Activated naive CD4-positive, alpha-beta T cell treated with anti-CD3 and anti-CD28 coated beads for 36 hours (primary cell): ENCODE results near the gene IRS2. TPM values are rescaled to one million over a fixed set of nuclear protein-coding genes. Genes with fewer than 3 reads are reported as not detected.

Experiments
- CTCF ChIA-PET: fragments of 350-600 bp; sonication (Branson Sonifier 250); formaldehyde crosslinking; loops from one replicate; lab custom pipeline; 2021; ENCODE audit warnings: antibody characterized with exemption; lab: Charles Lee
- DNase-seq: peaks from one replicate; pipeline ENCODE4 v3.0.0-alpha.2; 2020
- H3K27ac Mint-ChIP-seq: one replicate; pipeline ENCODE4 v1.8.0; 2021; ENCODE audit warnings: mild to moderate bottlenecking, mixed read lengths
- H3K27me3 Mint-ChIP-seq: one replicate; pipeline ENCODE4 v1.8.0; 2021; ENCODE audit warnings: low read depth, mixed read lengths
- H3K36me3 Mint-ChIP-seq: one replicate; pipeline ENCODE4 v1.8.0; 2021; ENCODE audit warnings: low read depth, mixed read lengths
- H3K4me1 Mint-ChIP-seq: one replicate; pipeline ENCODE4 v1.8.0; 2021; ENCODE audit warnings: low read depth, mixed read lengths
- H3K4me3 Mint-ChIP-seq: one replicate; pipeline ENCODE4 v1.8.0; 2021; ENCODE audit warnings: mild to moderate bottlenecking, moderate library complexity, mixed read lengths
- H3K9me3 Mint-ChIP-seq: one replicate; pipeline ENCODE4 v1.8.0; 2021; ENCODE audit warnings: mixed read lengths
- intact Hi-C: fragments of 100-400 bp; cut with micrococcal nuclease; formaldehyde crosslinking; loops from one replicate; pipeline ENCODE4 v1.15.1; 2023
- total RNA-seq, 2 experiments: library from RNA; stranded (reverse); gene quantifications; one replicate each; pipeline ENCODE4 v1.2.3, GENCODE V29; 2021

The IRS2 gene
- total RNA-seq, 2 experiments from 2014 or later, result 3.0 to 3.3 TPM

DNA sequence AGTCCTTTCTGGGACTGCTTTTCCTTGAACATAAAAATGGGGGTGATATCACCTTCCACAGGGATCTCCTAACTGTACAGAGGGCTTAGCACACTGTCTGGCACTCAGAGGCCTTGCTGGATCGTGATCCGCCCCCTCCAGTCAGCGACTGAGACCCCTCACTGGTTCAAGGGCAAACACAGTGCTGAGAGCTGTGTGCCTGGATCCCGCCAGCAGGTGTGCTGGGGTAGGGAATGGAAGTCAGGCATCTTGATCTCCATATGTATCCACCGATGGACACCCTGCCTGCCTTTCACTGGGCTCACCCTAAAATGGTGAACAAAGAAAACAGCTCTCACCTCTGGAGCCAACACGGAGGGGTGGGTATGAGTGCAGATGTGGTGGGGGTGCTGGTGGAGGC is 64.3 kb downstream of the IRS2 start:
- CTCF ChIA-PET, result no interaction called here
- Mint-ChIP-seq H3K9me3 (no peaks in the 10 kb centered on the region), H3K27ac (no peak overlapping the region), H3K27me3 (peaks cover 4% of the 10 kb centered on the region), H3K36me3 (no peaks in the 10 kb centered on the region), H3K4me3 (no peak overlapping the region), H3K4me1 (no peaks in the 10 kb centered on the region)
- intact Hi-C loops, result no loop called here
- no peak for DNase-seq

DNA sequence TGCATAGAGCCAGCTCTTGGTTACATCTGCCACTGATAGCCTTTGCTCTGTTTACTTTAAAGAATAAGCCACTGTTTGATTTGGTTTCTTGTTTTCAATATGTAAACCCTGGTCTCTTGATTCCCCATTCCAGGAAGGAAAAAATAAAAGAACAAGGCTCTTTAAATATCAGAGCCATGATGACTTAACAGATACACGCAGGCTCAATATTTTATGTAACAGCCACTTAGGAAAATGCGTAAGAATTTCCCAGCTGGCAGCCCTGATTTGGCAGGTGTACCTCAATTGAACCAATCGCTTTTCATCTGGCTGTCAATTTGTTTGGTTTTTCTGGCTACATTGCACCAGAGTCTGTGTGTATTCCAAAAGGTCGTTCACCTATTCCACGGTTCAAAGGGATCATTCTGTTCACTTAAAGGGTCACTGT is 65.6 kb downstream of the IRS2 start:
- H3K4me3 Mint-ChIP-seq, result no peak overlapping the region
- no peak overlapping the region for H3K27ac Mint-ChIP-seq
- no peaks in the 10 kb centered on the region for H3K4me1 Mint-ChIP-seq
- no peaks in the 10 kb centered on the region for H3K36me3 Mint-ChIP-seq
- no peaks in the 10 kb centered on the region for H3K9me3 Mint-ChIP-seq
- H3K27me3 Mint-ChIP-seq, result peaks cover 4% of the 10 kb centered on the region
- CTCF ChIA-PET, result no interaction called here
- DNase-seq, result no peak
- intact Hi-C loops, result no loop called here

DNA sequence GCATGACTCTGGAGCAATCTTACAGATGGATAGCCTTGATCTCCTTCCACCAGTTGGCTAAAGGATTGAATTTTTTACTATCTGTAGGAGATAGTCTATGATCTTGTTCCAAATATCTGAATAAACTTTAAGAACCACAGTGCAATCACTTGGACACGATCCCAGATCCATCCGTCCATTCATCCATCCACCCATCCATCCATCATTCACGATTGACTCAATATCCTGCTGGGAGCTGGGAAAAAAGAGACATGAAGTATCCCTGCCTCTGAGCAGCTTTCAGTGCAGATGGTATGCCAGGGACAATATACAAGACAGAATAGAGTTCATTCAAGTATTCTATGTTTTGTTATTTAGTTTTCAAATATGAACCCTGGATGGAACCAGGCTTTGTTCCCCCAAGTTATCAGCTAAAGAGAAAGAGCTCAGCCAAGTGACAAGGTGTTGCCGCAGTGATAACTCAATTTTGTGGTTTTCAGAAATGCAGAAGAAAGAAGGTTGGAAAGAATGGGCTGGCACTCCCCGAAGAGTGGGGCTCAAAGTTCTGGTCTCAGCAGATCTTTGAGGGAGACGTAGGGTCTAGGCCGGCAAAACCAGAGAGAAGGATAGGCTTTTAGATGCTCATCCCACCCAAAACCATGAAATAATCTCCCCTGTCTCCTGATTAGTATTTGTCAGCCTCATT is 66.3 kb downstream of the IRS2 start:
- H3K9me3 Mint-ChIP-seq, result no peaks in the 10 kb centered on the region
- intact Hi-C loops, result no loop called here
- H3K27ac Mint-ChIP-seq, result no peak overlapping the region
- H3K36me3 Mint-ChIP-seq, result no peaks in the 10 kb centered on the region
- no peak overlapping the region for H3K4me3 Mint-ChIP-seq
- CTCF ChIA-PET, result no interaction called here
- no peak for DNase-seq
- H3K27me3 Mint-ChIP-seq, result peaks cover 4% of the 10 kb centered on the region
- H3K4me1 Mint-ChIP-seq, result no peaks in the 10 kb centered on the region

DNA sequence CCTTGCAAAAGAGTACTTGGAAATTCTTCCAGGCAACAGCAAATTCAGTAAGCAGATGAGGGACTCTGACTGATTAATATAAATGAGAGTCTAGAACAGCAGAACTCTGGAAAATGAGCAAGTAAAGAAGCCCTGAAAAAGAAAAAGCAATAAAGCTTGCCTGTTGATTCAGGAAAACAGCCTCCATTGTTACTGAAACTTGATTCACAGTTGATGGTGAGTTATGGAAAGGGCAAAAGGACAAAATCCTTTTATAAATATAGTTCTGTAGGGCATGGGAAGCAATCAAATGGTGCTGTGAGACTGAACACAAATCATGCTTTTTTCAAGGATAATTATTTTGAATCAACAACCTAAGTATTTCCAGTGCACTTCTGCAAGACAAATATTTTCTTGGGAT is 67.7 kb downstream of the IRS2 start:
- no peak overlapping the region for H3K27ac Mint-ChIP-seq
- peaks cover 4% of the 10 kb centered on the region for H3K27me3 Mint-ChIP-seq
- no peak overlapping the region for H3K4me3 Mint-ChIP-seq
- H3K9me3 Mint-ChIP-seq, result no peaks in the 10 kb centered on the region
- H3K36me3 Mint-ChIP-seq, result no peaks in the 10 kb centered on the region
- H3K4me1 Mint-ChIP-seq, result no peaks in the 10 kb centered on the region
- no peak for DNase-seq
- intact Hi-C loops, result no loop called here
- CTCF ChIA-PET, result interaction anchor here (0.7 kb wide), 1 partner anchor 737 kb away, joined by 3 read pairs; no protein-coding TSS in a partner anchor

DNA sequence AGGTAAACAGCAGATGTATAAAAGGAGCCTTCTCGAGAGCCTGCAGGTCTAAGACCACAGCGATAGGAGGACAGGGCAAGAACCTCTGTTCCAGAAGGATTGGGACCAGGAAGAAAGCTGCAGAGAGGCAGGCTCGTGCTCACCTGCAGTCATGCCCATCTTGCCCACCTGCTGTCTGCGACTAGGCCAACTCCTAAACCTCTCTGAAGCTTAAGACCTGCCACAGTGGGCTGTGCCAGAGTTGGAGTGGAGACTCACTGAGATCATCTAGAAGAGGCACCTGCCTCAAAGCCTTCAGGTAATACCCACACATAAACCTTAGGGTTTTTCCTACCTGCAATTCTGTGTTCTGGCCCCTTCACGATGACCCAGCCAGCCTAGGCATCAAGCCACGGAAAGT is 68.7 kb downstream of the IRS2 start:
- peaks cover 4% of the 10 kb centered on the region for H3K27me3 Mint-ChIP-seq
- no peaks in the 10 kb centered on the region for H3K9me3 Mint-ChIP-seq
- H3K4me1 Mint-ChIP-seq, result no peaks in the 10 kb centered on the region
- DNase-seq, result no peak
- no peak overlapping the region for H3K4me3 Mint-ChIP-seq
- H3K36me3 Mint-ChIP-seq, result no peaks in the 10 kb centered on the region
- CTCF ChIA-PET, result no interaction called here
- intact Hi-C loops, result no loop called here
- H3K27ac Mint-ChIP-seq, result no peak overlapping the region

DNA sequence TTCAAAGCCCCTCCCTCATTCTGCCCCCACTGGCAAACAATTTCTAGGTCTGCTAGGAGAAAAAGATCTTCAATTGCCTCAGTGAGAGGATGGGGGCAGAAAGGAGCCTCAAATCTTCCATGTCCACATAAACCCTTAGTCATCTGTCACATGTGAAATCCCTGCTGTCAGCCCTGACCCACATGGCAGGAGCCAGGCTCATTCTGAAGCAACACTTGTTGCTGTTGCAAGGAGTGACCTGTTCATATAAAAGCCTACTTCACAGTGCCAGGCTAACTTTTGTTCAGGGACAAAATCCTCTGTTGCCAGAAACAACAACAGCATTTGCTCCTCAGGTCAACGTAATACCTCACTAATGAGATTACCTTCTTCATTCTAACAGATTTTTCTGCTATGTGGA is 70.5 kb downstream of the IRS2 start:
- CTCF ChIA-PET, result interaction anchor here (0.7 kb wide), 1 partner anchor 28 kb away, joined by 4 read pairs; no protein-coding TSS in a partner anchor
- H3K36me3 Mint-ChIP-seq, result no peaks in the 10 kb centered on the region
- H3K4me1 Mint-ChIP-seq, result no peaks in the 10 kb centered on the region
- no peak overlapping the region for H3K4me3 Mint-ChIP-seq
- H3K9me3 Mint-ChIP-seq, result no peaks in the 10 kb centered on the region
- intact Hi-C loops, result no loop called here
- no peak for DNase-seq
- H3K27me3 Mint-ChIP-seq, result peaks cover 4% of the 10 kb centered on the region
- no peak overlapping the region for H3K27ac Mint-ChIP-seq

DNA sequence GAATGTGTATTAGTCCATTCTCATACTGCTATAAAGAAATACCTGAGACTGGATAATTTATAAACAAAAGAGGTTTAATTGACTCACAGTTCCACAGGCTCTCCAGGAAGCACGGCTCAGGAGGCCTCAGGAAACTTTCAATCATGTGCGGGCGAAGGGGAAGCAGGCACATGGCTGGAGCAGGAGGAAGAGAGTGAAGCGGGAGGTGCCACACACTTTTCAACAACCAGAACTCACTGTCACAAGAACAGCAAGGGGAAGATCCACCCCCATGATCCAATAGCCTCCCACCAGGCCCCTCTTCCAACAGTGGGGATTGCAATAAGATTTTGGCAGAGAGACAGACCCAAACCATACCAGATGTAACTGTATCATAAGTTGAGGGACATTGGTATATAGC is 72.7 kb downstream of the IRS2 start:
- Mint-ChIP-seq H3K36me3 (no peaks in the 10 kb centered on the region), H3K27ac (no peak overlapping the region), H3K27me3 (no peaks in the 10 kb centered on the region), H3K9me3 (no peaks in the 10 kb centered on the region), H3K4me1 (no peaks in the 10 kb centered on the region), H3K4me3 (no peak overlapping the region)
- DNase-seq, result no peak
- CTCF ChIA-PET, result no interaction called here
- intact Hi-C loops, result no loop called here

DNA sequence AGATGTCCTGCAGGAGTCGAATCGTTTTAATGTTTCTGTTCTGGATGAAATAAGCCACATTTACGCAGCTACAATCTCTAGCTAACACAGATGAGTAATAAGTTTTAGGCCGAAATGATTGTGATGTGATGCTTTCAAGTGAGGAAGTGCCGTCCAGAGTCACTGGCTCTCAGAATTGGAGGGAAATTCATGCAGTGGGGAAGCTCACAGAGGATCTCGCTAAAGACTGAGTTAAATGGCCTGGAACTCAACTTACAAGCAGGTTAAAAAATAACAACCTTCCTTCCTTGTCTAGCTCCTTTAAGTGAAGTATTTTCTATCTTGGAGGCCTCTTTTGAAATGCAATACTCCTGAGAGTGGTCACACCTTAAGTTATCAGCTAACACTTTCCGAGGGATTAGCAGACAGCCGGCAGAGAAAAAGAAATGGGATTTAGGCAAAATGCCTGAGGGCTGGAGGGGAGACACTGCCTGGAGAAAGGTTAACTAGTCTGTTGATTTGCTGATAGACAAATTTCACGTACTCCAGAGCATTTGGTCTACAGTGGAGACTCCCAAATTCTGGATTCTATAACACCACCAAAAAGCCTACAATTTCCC is 74.2 kb downstream of the IRS2 start:
- Mint-ChIP-seq H3K27ac (no peak overlapping the region), H3K4me3 (no peak overlapping the region), H3K27me3 (no peaks in the 10 kb centered on the region), H3K4me1 (no peaks in the 10 kb centered on the region), H3K9me3 (no peaks in the 10 kb centered on the region), H3K36me3 (no peaks in the 10 kb centered on the region)
- no peak for DNase-seq
- intact Hi-C loops, result no loop called here
- CTCF ChIA-PET, result no interaction called here

DNA sequence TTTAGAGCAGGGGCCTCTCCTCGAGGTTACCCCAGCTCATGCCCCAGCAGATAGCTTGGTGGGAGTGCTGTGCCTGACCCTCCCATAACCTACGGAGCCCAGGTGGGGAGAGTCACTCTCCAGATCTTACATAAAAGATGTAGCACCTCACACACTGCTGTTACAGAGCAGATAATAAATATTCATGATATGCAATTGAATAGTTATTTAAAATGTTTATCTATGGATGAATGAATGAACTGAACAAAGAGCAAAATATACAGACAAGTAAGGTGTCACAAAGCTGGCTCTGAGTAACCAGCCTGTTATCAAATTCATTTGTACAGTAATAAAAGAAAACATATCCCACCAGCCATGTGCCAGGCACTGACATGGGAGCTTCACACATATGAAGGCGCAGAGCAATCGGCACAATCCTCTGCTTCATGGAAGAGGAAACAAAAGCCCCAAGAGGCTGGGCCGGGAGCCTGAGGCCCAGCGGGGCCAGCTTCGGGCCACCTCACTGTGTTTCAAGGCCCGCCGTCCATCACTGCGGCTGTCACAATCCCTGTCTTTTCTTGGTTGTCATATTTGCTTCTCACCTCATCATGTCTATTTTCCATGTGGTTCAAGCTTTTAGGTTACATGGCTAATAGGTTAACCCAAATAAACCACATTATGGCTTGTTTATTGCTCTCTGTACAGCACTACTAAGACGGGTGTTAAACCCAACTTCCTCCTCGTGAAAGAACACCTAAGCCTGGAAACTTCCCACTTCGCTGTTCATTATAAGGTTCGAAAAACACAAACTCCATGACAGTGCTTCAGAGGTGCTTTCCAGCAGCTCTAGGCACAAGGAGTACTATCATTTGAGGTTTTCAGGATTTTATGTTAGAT is 78.4 kb downstream of the IRS2 start:
- peaks cover 7% of the 10 kb centered on the region for H3K4me1 Mint-ChIP-seq
- no peaks in the 10 kb centered on the region for H3K36me3 Mint-ChIP-seq
- no peak overlapping the region for H3K27ac Mint-ChIP-seq
- peaks cover 23% of the 10 kb centered on the region for H3K27me3 Mint-ChIP-seq
- DNase-seq, result no peak
- H3K9me3 Mint-ChIP-seq, result no peaks in the 10 kb centered on the region
- no peak overlapping the region for H3K4me3 Mint-ChIP-seq
- intact Hi-C loops, result no loop called here
- CTCF ChIA-PET, result interaction anchor here (1.1 kb wide), 1 partner anchor 23 kb away, joined by 3 read pairs; no protein-coding TSS in a partner anchor

DNA sequence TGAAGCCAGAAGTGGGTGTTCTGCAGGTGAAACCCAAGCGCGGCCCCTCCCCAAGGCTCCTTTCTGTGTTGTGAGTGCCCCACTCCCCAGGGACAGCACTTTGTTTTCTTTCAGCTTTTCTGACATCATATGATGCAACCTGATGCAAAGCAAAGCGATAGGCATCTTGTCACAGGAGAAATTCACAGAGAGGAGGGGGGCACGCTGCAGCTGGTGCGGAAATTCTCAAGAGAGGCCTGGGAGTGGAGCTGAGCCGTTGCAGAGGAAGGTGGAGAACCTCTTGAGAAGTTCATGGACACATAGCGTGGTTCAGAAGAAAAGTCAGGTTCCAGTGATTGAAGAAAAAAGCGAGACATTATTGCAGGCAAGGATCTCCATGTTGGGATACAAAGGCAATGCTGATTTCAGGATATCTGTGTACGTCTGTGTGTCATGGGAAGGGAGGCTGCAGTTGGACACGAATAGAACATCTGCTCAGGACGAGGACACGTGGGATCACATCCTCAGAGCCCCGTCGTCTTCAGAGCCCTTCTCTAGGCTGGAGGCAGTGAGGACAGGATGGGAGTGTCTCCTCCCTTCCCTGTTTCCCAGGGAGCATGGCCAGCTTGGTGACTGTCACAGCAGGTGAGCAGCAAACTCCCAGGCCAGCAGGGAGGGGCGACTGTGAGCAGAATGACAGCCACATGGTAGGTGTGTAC is 79.2 kb downstream of the IRS2 start:
- Mint-ChIP-seq H3K9me3 (no peaks in the 10 kb centered on the region), H3K4me3 (no peak overlapping the region)
- CTCF ChIA-PET, result no interaction called here

DNA sequence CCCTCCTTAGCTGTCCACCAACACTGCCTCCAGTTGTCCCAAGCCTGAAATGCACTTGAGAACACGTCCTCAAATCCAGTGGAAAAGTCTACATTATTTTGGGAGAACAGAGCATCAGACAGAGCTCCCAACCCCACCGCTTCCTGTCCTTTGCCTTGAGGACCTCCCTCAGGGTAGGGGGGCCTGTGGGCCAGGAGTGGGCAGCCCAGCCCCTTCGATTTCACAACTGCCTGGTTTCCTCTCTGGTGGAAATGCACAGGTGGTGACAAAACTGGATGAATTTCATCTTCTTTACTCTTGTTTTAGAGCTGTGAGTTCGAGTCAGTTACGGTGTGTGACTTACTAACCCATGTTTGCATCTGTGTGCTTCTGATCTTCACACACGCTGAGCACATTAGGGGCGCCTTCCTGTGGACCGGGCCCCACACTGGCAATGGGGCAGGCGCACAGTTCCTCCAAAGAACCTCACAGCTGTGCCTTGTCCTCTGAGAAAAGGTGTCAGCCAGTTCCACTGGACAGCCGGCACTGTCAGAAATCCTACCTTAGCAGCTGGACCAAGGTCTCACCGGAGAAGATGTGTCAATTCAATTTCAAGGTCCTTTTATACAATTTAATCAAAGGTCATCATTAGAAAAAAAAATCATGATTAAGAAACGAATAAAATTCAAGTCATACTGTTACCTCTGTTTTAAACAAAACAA is 80.2 kb downstream of the IRS2 start:
- Mint-ChIP-seq H3K4me1 (peaks cover 7% of the 10 kb centered on the region), H3K27ac (no peak overlapping the region), H3K4me3 (no peak overlapping the region), H3K9me3 (no peaks in the 10 kb centered on the region), H3K36me3 (no peaks in the 10 kb centered on the region), H3K27me3 (peaks cover 23% of the 10 kb centered on the region)
- DNase-seq, result no peak
- CTCF ChIA-PET, result interaction anchor here (0.7 kb wide), 1 partner anchor 775 kb away, joined by 5 read pairs; no protein-coding TSS in a partner anchor
- intact Hi-C loops, result no loop called here

More for the DNA sequence above, 79.2 kb downstream of the IRS2 start:
- no peak overlapping the region for H3K27ac Mint-ChIP-seq
- no peak for DNase-seq
- H3K27me3 Mint-ChIP-seq, result peaks cover 23% of the 10 kb centered on the region
- H3K36me3 Mint-ChIP-seq, result no peaks in the 10 kb centered on the region
- intact Hi-C loops, result no loop called here
- peaks cover 7% of the 10 kb centered on the region for H3K4me1 Mint-ChIP-seq
